NCI-H1105 treated with DMSO at 0.1 percent for 48 hours (cell line): ENCODE data around the gene DCAF5.
"Not testable (repeated sequence)": the region's sequence is repeated elsewhere in the genome, so short reads cannot be mapped to it uniquely, and the experiment has no call there.

Source experiments
- DNase-seq: peaks from one replicate; lab custom pipeline; 2025; lab: John Stamatoyannopoulos, UW

DCAF5 gene, protein sequence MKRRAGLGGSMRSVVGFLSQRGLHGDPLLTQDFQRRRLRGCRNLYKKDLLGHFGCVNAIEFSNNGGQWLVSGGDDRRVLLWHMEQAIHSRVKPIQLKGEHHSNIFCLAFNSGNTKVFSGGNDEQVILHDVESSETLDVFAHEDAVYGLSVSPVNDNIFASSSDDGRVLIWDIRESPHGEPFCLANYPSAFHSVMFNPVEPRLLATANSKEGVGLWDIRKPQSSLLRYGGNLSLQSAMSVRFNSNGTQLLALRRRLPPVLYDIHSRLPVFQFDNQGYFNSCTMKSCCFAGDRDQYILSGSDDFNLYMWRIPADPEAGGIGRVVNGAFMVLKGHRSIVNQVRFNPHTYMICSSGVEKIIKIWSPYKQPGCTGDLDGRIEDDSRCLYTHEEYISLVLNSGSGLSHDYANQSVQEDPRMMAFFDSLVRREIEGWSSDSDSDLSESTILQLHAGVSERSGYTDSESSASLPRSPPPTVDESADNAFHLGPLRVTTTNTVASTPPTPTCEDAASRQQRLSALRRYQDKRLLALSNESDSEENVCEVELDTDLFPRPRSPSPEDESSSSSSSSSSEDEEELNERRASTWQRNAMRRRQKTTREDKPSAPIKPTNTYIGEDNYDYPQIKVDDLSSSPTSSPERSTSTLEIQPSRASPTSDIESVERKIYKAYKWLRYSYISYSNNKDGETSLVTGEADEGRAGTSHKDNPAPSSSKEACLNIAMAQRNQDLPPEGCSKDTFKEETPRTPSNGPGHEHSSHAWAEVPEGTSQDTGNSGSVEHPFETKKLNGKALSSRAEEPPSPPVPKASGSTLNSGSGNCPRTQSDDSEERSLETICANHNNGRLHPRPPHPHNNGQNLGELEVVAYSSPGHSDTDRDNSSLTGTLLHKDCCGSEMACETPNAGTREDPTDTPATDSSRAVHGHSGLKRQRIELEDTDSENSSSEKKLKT

DNA sequence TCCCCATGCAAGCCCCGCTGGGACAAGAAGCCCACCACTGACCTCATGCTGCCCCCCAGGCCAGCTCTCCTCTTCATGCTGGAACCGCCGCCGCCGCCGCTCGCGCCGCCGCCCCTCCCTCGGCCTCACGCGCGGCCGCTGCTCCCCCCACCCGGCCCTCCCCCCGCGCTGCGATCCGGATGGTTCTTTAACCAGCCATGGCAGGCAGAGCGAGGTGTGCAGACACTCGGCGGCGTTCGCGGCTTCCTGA lies at the start of gene DCAF5:
DCAF5 (minus strand) TSS at position 218 of the 250 bp plus-strand sequence; CDS start at position 77, 141 bp downstream.
- DNase-seq: no peak

DNA sequence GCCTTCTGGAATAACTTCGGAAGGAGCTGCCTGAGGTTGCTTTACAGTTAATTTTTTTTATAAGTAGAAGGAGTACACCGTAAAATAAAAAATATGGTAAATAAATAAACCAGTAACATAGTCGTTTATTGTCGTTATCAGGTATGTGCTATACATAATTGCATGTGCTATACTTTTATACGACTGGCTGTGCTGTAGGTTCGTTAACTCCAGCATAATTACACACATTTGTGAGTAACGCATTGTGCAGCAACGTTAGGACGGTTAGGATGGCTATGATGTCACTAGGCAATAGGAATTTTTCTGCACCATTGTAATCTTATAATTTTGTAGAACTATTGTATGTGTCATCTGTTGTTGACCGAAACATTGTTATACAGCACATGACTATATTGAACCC lies 46.9 kb upstream of the DCAF5 start:
- no peak for DNase-seq

DNA sequence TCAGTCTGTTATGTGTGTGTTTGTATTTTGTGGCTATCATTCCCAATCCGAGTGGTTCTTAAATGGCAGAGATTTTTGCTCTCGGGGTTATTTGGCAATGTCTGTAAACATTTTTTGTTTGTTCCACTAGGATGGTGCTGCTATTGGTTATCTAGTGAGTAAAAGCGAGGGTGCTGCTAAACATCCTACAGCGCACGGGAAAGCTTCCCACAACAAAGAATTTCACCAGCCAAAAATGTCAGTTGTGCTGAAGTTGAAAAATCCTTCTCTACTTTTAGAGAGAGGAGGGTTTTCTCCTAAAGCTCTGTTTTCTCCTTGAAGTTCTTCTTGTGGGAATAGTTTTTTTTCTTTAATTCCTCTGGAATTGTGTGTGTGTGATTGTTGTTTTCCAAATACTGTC lies 40.8 kb upstream of the DCAF5 start:
- no peak for DNase-seq

DNA sequence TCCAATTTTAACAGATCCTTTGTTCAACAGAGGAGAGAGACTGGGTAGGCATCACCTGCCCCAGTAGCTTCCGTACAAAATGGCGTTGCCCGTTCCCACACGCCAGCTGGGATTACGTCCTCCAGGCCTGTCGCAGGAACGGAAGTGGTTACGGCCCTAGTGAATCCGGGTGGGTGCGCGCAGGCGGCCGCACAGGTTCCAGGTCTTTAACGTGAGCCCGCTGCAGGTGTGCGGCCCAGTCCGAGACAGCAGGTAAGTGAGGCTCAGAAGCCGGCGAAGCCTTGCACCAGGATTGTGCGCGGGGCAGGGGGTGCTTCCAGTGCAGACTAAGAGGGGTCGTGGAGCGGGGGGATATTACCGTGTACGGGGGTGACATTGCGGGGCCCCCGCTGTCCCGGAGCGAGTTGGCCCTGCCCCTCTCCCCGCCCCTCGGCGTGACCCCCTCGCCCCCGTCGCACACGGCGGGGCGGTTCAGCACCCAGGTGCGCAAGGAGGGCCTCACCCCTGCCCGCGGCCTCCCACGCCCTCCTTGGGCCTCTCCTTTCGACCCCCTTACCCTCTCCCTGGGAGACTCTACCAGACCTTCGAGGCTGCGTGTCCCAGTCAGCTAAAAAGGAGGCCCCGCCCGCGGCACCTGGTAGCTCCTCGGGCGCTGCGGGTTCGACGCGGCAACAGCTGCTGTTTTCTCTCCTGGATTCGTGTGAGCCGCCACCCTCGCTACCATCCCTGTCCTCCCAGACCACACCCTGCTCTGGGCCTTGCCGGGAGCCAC lies 38.6 kb upstream of the DCAF5 start, which contains the start of gene EXD2:
EXD2 (plus strand) TSS at position 159 of the 772 bp plus-strand sequence. CDS start 17,973 bp downstream, outside the sequence.
- DNase-seq: peak; percentile 96

DNA sequence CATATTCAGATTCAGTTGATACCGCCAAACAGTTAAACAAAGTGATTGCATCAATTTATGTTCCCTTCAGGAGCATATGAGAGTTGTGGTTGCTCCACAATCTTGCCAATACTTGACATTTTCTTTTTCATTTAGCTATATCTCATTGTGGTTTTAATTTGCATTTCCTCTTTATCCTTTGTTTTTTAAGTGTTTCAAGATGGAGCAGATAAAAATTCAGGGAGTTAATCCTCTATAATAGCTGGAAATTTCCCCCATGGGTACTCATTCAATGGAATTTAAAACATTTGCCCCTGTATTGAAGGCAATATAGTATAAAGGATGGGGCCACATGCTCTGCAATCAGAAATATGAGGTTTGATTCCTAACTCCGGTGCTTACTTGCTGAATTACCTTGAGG lies 37.3 kb upstream of the DCAF5 start:
- no peak for DNase-seq

DNA sequence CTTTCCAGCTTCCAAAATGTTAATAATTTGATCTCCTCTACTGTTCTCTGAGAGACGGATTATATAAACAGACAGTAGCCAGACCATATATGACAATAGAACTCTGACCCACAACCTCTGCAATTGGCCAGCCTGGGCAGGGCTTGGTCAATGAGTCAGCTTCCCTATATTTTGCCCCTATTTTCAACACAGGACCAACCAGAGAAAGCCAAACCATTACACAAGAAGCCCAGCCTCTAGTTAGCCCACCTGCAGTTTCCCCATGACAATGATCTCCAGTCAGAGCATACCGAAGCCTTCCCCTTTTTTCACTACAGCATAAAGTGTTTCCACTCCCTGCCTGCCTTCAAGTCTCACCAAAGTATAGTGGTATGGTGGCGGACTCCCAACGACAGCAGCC lies 30.8 kb upstream of the DCAF5 start:
- DNase-seq: no peak

DNA sequence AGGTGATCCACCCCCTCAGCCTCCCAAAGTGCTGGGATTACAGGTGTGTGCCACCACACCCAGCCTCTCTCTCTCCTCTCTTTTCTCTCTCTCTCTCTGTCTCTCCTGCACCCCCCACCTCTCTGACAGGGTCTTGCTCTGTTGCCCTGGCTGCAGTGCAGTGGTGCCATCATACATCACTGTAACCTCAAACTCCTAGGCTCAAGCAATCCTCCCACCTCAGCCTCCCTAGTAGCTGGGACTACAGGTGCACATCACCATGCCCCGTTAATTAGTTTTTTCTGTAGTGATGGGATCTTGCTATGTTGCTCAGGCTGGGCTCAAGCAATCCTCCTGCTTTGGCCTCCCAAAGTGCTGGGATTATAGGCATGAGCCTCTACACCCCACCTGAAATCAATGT lies 29.7 kb upstream of the DCAF5 start:
- not testable (repeated sequence) for DNase-seq

DNA sequence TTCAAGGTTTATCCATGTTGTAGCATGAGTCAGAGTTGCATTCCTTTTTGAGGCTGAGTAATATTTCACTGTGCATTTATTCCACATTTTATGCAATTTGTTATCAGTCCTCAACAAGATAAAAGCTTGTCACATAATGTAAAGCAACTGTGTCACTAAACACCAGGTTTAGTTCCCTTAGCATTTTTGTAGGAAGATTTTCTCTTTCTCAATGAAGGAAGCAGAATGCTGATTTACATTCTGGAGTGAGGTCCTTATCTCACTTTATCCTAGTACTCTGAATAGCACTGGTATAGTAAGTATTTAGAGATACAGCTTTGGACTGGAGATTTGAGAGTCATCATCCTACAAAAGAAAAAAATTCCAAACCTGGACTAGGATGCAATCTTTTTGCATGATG lies 28.6 kb upstream of the DCAF5 start:
- no peak for DNase-seq

DNA sequence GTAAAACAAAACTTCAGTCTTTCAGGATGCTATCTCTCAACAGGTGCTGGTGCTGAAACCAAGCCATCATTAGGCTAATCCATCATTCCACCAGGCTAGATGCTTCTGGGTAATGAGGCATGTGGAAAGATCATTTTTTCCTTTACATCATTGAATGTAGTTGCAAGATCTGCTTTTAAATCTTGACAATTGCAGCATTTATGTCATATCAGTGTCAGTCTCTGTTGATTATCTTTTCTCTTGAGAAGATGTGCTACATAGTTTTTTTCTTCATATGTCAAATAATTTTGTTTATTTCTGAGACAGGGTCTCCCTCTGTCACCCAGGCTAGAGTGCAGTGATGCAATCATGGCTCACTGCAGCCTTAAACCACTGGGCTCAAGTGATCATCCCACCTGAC lies 22.2 kb upstream of the DCAF5 start:
- no peak for DNase-seq

DNA sequence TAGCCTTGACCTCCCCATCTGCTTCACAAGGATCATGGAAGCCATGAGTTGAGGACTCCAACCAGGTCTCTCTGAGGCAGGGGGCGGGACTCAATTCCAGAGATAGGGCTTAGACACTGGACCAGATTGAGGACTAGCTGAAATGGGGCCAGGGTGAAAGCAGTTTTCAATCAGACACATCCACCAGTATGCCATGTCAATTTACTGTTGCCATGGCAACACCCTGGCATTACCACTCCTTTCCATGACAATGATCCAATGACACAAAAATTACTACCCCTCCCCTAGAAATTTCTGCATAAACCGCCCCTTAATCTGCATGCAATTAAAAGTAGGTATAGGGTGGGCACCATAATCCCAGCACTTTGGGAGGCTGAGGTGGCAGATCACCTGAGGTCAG lies 18.6 kb upstream of the DCAF5 start:
- DNase-seq: no peak

DNA sequence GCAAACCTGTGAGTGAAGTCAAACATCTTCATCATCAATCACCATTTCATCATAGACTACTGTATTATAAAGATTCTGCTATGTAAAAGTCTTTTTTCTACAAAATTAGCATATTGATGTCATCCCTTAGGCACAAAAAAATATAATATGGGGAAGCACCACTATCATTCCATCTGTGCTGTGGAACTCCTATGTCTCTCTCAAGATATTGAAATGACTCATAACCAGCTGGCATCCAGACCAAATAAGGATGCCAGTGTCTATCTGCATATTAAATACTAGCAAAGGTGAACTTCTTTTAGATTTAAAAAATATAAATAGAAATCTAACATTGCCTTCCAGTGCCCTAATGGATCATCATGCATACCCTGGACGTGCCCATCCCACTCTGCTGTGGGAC lies 17.9 kb upstream of the DCAF5 start:
- no peak for DNase-seq

DNA sequence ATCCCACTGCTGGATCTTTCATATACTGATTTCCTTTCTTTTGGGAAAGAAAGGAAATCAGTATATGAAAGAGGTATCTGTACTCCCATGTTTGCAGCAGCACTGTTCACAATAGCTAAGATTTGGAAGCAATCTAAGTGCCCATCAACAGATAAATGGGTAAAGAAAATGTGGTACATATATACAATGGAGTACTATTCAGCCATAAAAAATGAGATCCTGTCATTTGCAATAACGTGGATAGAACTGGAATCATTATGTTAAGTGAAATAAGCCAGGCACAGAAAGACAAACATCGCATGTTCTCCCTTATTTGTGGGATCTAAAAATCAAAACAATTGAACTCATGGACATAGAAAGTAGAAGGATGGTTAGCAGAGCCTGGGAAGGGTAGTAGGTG lies 12.9 kb upstream of the DCAF5 start:
- not testable (repeated sequence) for DNase-seq

DNA sequence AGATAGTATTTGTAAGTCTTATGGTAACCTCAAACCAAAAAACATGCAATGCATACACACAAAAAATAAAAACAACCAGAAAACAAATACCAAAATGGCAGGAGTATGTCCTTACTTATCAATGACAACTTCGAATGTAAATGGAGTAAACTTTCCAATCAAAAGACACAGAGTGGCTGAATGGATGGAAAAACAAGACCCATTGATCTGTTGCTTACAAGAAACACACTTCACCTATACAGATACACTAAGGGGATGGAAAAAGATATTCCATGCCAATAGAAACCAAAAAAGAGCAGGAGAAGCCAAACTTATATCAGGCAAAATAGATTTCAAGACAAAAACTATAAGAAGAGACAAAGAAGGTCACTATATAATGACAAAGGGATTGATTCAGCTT lies 8.7 kb upstream of the DCAF5 start:
- no peak for DNase-seq

DNA sequence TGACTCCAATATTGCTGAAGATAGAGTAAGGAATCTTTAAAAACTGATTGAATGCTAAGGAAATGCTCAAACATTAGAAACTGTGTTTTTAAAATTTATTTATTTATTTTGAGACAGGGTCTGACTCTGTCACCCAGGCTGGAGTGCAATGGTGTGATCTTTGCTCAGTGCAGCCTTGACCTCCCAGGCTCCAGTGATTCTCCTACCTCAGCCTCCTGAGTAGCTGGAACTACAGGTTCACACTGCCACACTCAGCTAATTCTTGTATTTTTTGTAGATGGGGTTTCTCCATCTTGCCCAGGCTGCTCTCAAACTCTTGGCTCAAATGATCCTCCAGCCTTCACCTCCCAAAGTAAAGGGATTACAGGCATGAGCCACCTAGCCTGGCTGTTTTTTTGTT lies 3.3 kb upstream of the DCAF5 start:
- no peak for DNase-seq

DNA sequence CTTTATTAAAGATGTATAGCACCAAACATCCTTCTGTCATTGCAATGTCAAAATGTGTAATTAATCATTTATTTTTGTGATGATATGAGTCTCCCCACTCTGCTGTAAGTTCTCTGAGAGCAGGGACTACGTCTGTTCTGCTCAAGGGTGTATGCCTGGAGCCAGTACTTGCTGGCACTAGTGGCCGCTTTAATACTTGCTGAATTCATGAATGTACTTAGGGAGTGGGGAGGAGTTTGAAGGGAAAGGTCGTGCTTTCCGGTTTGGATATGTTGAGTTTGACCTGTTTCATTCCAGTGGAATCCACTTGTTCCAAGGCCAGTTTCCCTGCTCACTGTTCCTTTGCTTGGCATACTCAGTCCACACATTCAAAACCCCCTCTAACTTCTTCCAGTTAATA lies 1.9 kb upstream of the DCAF5 start:
- no peak for DNase-seq

DNA sequence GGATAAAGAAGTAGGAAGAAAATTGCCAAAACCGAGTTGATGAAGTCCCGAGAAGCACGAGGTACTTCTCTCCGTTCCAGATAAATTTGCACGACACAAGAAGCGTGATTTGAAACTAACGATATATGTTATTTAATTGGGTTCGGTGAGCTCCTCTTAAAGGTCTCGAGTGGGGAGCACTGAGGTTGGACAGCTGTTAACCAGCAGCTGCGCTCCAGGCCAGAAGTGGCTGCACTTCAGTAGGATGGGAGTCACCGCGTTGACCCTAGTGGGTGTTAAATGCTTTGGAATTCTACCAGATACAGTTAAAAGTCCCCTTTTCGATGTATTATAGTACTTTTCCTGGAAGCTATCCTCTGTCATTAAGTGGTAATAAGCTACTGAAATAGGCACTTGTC lies 953 bp upstream of the DCAF5 start:
- peak; percentile 64 for DNase-seq

DNA sequence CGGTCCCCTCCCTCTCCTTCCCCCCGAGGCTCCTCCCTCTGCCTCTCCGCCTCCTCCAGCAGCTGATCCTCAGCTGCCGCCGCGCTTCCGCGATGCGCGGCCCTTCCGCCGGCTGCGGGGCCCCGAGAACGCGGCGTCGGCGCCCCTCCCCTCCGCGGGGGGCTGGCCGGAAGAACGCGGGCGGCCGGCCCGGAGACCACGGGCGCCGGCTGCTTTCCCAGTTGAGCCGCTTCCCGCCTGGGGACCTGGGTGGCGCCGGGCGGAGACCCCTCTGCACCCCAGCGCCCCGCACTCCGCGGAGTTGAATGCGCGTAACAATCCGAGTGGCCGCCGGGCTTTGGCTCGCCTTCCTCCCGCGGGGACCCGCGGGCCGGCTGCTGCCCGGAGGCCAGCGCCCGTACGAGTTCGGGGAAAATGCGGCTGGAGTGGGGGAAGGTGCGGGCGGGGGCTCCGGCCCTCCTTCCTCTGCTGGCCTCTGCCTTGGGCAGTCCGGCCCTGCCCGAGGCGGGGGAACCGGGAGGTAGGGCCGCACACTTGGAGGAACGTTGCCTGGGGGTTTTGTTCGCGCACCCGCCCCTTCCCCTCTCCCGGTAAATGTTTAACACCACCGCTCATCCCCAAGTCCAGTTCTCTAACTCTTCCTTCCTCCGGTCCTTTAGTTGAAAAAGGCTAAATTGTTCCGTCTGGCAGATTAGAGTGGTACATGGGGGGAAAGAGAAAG lies 393 bp upstream of the DCAF5 start:
- DNase-seq: peak; percentile 90

DNA sequence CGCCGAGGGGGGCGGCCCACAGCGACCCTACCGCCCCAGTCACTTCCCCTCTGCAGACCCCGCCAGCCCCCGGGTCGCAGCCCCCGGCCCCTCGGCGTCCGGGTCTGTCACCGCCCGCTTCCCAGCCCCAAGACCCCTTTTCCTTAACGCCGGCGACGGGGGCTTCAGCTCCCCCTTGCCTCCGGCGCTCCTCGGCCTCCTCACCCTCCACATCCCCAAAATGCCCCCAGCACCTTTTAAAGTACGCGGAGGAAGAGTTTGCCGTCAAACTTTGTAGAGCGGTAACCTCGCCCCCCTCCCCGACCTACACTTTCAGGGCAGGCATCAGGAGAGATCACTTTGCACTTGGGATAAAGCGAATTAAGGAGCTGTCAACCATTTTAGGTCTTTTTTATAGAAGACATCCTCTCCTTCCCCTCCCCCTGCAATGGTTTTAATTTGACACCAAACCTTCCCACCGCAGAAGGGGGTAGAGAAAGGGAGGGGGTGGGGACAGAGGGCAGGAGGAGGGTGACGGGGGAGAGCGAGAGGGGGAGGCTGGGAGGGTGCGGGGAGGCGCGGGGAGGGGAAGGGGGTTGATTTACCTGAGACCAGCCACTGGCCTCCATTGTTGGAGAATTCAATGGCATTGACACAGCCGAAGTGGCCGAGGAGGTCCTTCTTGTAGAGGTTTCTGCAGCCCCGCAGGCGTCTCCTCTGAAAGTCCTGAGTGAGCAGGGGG lies 578 bp downstream of the DCAF5 start:
- peak; percentile 47 for DNase-seq

DNA sequence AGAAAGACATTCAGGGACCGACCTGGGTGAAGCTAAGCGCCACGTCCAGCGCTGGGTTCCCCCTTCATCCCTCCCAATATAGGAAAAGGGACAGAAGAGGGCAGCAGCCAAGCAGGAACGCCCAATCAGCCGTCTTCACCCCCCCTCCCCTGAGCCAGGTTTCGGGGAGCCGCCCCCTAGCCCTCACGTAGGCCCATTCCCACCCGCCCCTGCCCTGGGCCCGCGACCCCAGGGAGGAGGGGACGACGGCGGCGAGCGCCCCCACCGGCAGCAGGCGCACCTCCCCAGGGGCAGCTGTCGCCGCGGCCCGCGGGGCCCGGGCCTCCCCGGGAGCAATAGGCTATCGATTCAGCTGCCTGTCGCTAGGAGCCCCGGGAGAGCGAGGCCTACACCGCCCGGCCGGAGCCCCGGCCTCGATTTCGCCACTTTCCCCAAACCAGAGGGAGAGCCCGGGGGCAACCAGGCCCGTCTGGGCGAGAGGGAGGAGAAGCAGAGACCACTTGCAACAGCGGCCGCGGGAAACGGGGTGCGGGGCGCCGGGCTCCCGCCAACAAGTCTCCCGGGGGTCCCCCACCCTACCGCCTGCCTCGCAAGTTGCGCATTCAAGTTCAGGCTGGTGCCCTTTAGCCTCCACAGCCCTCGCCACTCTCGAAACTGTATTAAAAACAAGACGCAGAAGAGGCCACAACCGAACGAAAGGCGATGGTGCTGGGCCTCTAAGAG lies 1.3 kb downstream of the DCAF5 start:
- peak; percentile 75 for DNase-seq

DNA sequence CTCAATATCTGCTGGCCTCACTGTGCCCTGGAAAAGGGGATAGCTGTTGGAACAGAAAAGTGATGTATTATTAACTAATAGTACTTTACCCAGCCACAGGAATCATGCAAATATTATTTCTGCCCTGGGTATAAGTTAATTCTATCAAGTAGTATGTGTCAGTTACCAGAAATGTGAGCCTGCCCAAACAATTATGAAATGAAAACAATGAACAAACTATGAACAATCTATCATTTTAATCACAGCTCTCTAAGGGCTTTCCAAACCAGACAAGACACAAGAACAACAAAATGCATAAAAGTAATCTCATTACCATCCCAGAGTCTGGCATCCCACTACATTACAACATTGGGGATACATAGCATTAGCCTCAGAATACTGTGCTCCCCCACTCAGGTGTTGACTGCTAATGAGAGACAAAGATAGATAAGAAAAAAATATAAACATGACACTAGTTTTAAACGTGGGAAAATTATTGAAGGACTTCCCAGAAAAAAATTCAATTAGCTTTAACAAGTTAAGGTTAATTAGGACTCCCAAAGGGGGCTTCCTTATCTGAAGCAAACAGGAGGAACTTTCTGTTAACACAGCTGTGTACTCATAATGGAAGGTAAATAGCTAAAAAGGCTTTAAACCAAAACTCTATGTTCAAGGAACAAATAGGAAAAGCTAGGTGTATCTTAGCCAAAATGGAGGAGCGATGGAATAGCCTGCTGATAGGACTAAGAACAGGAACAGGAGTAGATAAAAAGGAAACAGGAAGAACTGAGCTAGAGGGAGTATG lies 3.3 kb downstream of the DCAF5 start:
- no peak for DNase-seq
